ENCODE results near the gene PCSK7.
A peak's percentile ranks its signal among the peaks of the same experiment; 100 is the strongest.
"Not testable (repeated sequence)": the region's sequence is repeated elsewhere in the genome, so short reads cannot be mapped to it uniquely, and the experiment has no call there.

The PCSK7 gene

DNA sequence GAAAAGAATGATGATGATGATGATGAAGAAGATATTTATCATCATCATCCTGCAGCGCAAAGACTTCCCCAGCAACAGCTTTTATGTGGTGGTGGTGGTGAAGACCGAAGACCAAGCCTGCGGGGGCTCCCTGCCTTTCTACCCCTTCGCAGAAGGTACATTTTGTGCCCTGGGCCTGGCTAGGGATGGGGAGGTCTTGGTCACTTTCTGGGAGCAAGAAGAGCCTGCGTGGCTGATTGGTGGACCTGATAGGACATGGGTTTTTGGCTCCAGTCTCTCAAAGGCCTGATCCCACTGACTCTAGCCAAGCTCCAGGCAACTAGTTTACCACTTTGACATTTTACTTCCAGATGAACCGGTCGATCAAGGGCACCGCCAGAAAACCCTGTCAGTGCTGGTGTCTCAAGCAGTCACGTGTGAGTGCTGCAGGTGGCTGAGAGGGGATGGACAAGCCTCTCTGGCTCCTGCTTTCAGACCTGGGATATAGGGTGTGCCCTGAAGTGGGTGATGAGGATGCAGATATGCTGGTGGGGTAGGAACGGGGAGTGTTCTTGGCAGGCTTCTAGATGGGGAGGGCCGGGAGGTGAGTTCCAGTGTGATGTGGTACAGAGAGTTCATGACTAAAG, 48.0 kb downstream of the PCSK7 start:
- no peak for DNase-seq (ENCODE audit: low read depth in 2 of 2)

DNA sequence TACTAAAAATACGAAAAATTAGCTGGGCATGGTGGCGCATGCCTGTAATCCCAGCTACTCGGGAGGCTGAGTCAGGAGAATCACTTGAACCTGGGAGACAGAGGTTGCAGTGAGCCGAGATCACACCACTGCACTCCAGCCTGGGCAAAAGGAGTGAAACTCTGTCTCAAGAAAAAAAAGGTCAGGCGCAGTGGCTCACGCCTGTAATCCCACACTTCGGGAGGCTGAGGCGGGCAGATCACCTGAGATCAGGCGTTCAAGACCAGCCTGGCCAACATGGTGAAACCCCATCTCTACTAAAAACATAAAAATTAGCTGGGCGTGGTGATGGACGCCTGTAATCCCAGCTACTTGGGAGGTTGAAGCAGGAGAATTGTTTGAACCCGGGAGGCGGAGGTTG, 48.7 kb downstream of the PCSK7 start:
- not testable (repeated sequence) for DNase-seq (ENCODE audit: low read depth in 2 of 2)

- DNase-seq (ENCODE audit: low read depth in 2 of 2), result no peak
Observed at GRCh38 chr11:117182551-117182935, 49.3 kb downstream of the PCSK7 start.

DNA sequence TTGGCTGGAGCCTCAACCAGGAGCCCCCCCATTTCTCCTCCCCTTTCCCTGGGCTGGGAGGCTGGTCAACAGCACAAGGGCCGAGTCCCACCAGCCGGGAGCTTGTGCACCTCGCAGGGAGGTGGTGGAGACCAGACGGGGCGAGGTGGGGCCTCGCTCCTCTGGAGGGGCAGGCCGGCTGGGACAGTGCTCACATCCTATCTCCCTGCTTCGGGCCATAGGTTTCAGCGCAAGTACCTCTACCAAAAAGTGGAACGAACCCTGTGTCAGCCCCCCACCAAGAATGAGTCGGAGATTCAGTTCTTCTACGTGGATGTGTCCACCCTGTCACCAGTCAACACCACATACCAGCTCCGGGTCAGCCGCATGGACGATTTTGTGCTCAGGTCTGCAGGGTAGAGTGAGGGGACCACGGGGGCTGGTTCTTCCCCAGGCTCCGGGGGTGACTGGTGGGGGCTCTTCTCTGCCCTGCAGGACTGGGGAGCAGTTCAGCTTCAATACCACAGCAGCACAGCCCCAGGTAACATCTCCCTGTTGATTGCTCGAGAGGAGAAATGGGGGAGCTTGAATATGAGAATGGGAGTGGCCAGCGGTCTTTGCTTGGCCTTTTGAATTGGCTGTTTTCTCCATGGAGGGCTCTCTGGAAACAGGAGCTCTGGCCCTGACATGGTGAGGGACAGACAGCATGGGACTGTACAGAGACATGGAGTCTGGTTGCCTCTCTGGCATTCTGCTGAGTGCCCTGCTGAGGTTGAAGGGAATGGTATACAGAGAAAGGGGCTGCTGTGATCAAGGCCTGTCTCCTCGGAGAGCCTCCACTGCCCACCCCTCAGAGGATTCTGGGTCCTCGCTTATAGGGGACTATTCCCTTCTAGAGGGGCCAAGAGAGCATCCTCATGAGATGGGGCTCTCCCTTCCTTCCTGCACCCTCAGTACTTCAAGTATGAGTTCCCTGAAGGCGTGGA, 50.0 kb downstream of the PCSK7 start:
- no peak for DNase-seq (ENCODE audit: low read depth in 2 of 2)

- DNase-seq (ENCODE audit: low read depth in 2 of 2), result peak in 1 of 2 donors; percentile 9
Observed at GRCh38 chr11:117180661-117181585, 51.0 kb downstream of the PCSK7 start.

GRCh38 chr11:117180020-117180419, 51.9 kb downstream of the PCSK7 start:
- no peak for DNase-seq (ENCODE audit: low read depth in 2 of 2)

GRCh38 chr11:117179048-117179999, 52.5 kb downstream of the PCSK7 start:
- DNase-seq (ENCODE audit: low read depth in 2 of 2), result peak in 1 of 2 donors; percentile 6

DNA sequence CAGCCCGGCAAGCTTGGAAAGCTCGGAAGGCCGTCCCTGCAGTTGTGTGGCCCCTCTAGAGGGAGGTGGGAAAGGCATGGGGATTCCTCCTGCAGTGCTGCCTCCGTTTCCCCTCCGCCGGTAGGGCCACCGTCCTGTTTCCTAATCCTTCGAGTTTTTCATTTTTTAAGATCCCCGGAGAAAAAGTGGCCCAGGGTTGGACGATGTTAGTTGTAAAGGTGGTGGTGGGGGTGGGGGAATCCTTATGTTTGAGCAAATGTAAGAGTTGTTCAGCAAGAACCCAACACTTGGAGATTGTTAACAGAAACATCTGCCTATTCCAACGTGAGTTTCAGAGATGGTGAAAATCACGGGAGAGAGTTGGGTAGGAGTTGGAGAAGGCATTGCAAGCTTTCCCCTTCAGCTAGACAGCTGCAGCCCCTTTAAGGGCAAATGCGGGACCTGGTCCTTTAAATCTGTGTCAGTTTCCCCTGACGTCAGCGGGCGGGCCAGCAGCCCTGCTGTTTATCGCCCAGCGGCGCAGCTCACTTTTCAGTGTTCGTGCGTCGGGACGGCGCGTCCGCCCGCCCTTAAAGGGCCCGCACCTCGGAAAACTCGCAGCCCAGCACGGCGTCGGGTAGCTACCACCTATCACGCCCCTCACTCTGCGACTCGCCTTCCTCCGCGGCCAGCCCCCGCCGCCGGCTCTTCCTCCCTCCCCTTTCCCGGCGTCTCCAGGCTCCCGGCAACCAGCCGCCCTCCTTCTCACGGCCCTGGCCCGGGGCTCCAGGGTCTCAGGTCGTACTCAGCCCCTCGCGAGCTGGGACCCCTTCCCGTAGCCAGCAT, 53.5 kb downstream of the PCSK7 start, which contains the start of gene SIDT2:
TSS of gene SIDT2 (plus strand) at position 534 of the 825 bp plus-strand sequence. CDS start 521 bp downstream, outside the sequence.
- DNase-seq (ENCODE audit: low read depth in 2 of 2), result peak; percentile 77 to 79

GRCh38 chr11:117177534-117178209, 54.2 kb downstream of the PCSK7 start:
- DNase-seq (ENCODE audit: low read depth in 2 of 2), result no peak

DNA sequence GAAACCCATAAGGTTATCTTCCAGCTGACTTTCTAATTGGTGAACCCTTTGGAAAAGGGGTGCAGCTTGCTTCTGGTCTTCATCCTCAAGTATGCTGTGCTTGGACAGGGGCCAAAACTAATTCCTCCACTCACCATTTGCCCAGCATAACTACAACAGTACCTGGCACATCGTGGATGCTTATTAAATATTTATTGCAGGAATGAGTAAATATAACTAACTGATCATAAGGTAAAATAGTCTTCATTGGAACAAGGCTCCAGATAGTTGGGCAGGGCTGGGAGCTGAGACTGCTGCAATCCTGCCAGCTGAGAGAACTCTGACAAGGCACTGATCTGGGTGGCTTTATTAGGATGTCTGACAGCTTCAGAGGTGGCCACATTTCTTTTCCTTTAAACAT, 55.7 kb downstream of the PCSK7 start:
- DNase-seq (ENCODE audit: low read depth in 2 of 2), result no peak

DNA sequence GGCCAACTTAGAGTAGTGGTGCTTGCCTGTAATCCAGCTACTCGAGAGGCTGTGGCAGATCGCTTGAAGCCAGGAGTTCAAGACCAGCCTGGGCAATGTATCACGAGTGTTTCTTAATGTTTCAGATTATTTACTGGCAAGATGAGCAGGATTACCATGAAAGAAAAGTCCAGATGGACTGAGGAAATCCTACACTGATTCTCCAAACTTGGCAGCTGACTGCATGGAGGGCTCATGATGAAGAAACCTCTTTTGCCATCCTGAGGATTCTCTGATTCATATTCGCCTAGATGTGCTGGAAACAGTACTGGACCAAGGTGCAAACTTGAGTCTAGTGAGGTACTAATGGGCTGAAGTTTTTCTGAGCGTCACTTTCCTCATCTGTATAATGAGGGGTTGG, 56.1 kb downstream of the PCSK7 start:
- DNase-seq (ENCODE audit: low read depth in 2 of 2), result no peak

GRCh38 chr11:117175104-117175503, 56.8 kb downstream of the PCSK7 start:
- no peak for DNase-seq (ENCODE audit: low read depth in 2 of 2)

DNA sequence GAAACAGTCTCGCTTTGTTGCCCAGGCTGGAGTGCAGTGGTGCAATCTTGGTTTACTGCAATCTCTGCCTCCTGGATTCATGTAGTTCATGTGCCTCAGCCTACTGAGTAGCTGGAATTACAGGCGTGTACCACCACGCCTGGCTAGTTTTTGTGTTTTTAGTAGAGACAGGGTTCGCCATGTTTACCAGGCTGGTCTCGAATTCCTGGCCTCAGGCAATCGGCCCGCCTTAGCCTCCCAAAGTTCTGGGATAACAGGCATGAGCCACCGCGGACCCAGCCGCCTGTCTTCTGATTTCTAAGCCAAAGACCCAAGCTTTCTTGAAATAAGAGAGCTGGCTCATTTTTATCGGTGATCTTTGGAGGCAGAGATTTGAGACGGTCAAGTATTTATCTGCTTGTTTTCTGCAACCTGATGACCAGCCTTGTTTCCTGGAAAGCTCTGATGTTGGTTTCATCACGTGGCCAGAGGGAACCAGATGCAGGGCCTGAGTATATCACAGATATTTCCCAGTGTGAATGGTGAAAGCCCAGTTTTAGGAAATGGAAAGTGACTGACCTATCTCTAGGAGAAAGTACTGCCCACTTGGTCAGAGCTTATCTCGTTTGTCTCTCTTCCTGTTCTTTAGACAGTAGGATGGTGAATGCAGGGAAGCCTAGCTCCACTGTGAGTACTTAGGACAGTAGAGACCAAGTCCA, 59.0 kb downstream of the PCSK7 start:
- no peak for DNase-seq (ENCODE audit: low read depth in 2 of 2)

DNA sequence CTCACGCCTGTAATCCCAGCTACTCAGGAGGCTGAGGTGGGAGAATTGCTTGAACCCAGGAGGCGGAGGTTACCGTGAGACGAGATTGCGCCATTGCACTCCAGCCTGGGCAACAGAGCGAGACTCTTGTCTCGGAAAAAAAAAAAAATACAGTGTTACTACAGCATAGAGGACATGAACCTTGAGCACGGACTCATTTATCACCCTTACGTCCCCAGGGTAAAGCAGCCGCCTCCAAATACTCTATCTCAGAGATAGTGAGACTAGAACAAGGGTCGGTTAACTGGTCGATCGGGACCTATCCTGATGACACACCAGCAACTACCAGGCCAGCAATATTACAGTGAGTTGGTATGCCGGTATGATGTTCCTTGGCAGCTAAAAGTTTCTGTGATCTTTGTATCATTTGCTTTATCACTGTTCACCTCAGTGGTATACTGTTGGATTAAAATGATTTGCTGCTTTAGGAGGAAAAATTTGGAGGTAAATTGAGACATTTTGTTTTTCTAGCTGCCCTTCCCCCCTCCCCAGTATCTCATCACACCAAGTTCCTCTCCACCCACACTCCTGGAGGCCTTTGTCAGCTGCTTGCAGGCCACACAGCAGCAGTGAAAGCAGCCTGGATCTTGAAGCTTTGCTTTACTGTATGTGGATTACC, 60.3 kb downstream of the PCSK7 start:
- no peak for DNase-seq (ENCODE audit: low read depth in 2 of 2)

- no peak for DNase-seq (ENCODE audit: low read depth in 2 of 2)
Observed at GRCh38 chr11:117171007-117171403, 60.9 kb downstream of the PCSK7 start.

GRCh38 chr11:117170210-117170609, 61.7 kb downstream of the PCSK7 start:
- no peak for DNase-seq (ENCODE audit: low read depth in 2 of 2)

- DNase-seq (ENCODE audit: low read depth in 2 of 2), result no peak
Observed at GRCh38 chr11:117169736-117170135, 62.1 kb downstream of the PCSK7 start.

GRCh38 chr11:117166491-117166890, 65.4 kb downstream of the PCSK7 start:
- DNase-seq (ENCODE audit: low read depth in 2 of 2), result no peak

Data from activated CD8-positive, alpha-beta memory T cell treated with anti-CD3 and anti-CD28 coated beads for 4 hours (primary cell).